Measurements from ENCODE around the gene RHOBTB1.
A peak's percentile ranks its signal among the peaks of the same experiment; 100 is the strongest.

Gene RHOBTB1

DNA sequence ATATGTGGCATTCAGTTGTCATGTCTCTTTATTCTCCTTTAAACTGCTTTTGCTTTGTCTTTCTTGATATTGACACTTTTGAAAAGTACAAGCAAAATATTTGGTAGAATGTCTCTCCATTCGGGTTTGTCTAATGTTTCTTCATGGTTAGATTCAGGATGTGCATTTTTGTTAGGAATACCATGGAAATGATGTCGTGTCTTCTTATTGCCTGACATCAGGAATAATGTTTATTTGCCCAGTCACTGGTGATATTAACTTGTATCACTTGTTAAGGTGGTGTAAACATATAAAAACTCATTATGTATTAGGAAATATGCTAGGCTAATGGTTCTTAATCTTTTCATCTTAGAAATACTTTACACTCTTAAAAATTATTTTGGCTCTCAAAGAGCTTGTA, 122.3 kb downstream of the RHOBTB1 start:
- H3K9me3 ChIP-seq (ENCODE audit: control insufficient read depth, insufficient read depth, low read depth, low read length): no peaks in the 10 kb centered on the region
- CTCF ChIA-PET: interaction anchor here (1.0 kb wide), 1 partner anchor 175 kb away, joined by 4 read pairs; no protein-coding TSS in a partner anchor
- no peak overlapping the region for H3K4me3 ChIP-seq (ENCODE audit: low read depth, low read length)
- no peaks in the 10 kb centered on the region; the same call in 1 of the 2 replicates for H3K4me1 ChIP-seq (ENCODE audit: control insufficient read depth, insufficient read depth, low read length)
- POLR2A ChIA-PET: no interaction called here
- H3K27ac ChIP-seq (ENCODE audit: extremely low read depth, low read depth, low read length): no peak overlapping the region
- TF ChIP-seq ZNF560 (tag by site-specific recombination; IDR thresholded peaks at IDR 0.05; ENCODE audit: borderline replicate concordance): no peak
- TF ChIP-seq ZNF202 (tag by site-specific recombination; IDR thresholded peaks at IDR 0.05; ENCODE audit: borderline replicate concordance): no peak
- TF ChIP-seq ZNF792 (tag by site-specific recombination; IDR thresholded peaks at IDR 0.05): no peak
- no peak for TF ChIP-seq ZNF433 (tag by site-specific recombination; IDR thresholded peaks at IDR 0.05; ENCODE audit: low read depth)
- TF ChIP-seq ZNF530 (tag by site-specific recombination; IDR thresholded peaks at IDR 0.05; ENCODE audit: low read depth): no peak
- TF ChIP-seq ZSCAN23 (tag by site-specific recombination; IDR thresholded peaks at IDR 0.05): no peak
- no peak for TF ChIP-seq ZNF16 (tag by site-specific recombination; IDR thresholded peaks at IDR 0.05; ENCODE audit: low read depth)
- TF ChIP-seq, protein P1, sequence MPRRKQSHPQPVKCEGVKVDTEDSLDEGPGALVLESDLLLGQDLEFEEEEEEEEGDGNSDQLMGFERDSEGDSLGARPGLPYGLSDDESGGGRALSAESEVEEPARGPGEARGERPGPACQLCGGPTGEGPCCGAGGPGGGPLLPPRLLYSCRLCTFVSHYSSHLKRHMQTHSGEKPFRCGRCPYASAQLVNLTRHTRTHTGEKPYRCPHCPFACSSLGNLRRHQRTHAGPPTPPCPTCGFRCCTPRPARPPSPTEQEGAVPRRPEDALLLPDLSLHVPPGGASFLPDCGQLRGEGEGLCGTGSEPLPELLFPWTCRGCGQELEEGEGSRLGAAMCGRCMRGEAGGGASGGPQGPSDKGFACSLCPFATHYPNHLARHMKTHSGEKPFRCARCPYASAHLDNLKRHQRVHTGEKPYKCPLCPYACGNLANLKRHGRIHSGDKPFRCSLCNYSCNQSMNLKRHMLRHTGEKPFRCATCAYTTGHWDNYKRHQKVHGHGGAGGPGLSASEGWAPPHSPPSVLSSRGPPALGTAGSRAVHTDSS (tag by site-specific recombination; IDR thresholded peaks at IDR 0.05): no peak
- TF ChIP-seq, protein P2, sequence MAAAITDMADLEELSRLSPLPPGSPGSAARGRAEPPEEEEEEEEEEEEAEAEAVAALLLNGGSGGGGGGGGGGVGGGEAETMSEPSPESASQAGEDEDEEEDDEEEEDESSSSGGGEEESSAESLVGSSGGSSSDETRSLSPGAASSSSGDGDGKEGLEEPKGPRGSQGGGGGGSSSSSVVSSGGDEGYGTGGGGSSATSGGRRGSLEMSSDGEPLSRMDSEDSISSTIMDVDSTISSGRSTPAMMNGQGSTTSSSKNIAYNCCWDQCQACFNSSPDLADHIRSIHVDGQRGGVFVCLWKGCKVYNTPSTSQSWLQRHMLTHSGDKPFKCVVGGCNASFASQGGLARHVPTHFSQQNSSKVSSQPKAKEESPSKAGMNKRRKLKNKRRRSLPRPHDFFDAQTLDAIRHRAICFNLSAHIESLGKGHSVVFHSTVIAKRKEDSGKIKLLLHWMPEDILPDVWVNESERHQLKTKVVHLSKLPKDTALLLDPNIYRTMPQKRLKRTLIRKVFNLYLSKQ (tag by site-specific recombination; IDR thresholded peaks at IDR 0.05; ENCODE audit: borderline replicate concordance): no peak
- TF ChIP-seq, protein P3, sequence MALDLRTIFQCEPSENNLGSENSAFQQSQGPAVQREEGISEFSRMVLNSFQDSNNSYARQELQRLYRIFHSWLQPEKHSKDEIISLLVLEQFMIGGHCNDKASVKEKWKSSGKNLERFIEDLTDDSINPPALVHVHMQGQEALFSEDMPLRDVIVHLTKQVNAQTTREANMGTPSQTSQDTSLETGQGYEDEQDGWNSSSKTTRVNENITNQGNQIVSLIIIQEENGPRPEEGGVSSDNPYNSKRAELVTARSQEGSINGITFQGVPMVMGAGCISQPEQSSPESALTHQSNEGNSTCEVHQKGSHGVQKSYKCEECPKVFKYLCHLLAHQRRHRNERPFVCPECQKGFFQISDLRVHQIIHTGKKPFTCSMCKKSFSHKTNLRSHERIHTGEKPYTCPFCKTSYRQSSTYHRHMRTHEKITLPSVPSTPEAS (tag by site-specific recombination; IDR thresholded peaks at IDR 0.05): no peak
- no peak for TF ChIP-seq TRIM28 (IDR thresholded peaks at IDR 0.05; ENCODE audit: borderline replicate concordance, low read length)
- no peak for TF ChIP-seq YY2 (tag by site-specific recombination; IDR thresholded peaks at IDR 0.05)
- TF ChIP-seq MEIS1 (CRISPR knock-in tag; IDR thresholded peaks at IDR 0.05; ENCODE audit: borderline replicate concordance): no peak
- TF ChIP-seq GLIS2 (tag by site-specific recombination; IDR thresholded peaks at IDR 0.05): no peak
- no peaks in the 10 kb centered on the region for H3K36me3 ChIP-seq (ENCODE audit: control insufficient read depth in 2 of 2, insufficient read depth in 1 of 2, low read length in 2 of 2)

DNA sequence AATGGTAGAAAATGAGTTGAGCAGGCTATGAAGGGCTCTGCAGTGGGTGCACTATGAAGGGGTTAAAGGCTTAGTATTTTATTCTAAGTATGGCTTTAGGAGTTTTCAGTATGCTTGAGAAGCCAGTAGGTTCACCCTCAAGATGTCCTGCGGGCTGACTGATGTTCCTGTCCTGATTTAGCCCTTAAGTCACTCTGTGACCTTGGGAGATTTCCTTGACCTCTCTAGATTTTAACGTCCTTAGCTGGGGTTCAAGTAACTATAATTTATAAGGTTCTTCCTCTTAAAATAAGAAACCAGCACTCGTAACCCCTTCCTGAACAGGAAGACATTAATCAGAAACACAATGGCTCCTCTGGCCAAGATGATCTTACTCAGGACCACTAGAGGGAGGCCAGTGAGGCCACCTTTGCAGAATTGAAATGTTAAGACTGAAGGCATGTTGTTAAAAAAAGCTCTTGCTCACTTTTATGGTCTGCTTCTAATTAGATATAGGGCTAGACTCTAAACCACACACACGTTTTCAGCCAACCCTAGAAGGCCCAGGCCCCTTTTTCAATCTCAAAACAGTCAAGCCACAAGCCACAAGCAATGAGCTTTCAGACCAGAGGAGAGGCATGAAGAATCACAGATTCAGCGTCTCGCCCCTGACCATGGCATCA, 123.8 kb downstream of the RHOBTB1 start:
- no peaks in the 10 kb centered on the region for H3K36me3 ChIP-seq (ENCODE audit: control insufficient read depth in 2 of 2, insufficient read depth in 1 of 2, low read length in 2 of 2)
- ChIA-PET CTCF (interaction anchor here (0.6 to 3.2 kb wide), 16 partner anchors 23 to 908 kb away, joined by 3 to 10 read pairs (median 4); no protein-coding TSS in a partner anchor), POLR2A (interaction anchor here (0.7 kb wide), 1 partner anchor 19 kb away, joined by 3 read pairs; no protein-coding TSS in a partner anchor)
- no peak overlapping the region for H3K4me3 ChIP-seq (ENCODE audit: low read depth, low read length)
- TF ChIP-seq ZBTB17 (tag by site-specific recombination; IDR thresholded peaks at IDR 0.05): peak; percentile 70
- TF ChIP-seq ZNF768 (tag by site-specific recombination; IDR thresholded peaks at IDR 0.05): no peak
- peak; percentile 12; the same call in 1 of the 2 replicates for TF ChIP-seq ZNF654 (tag by site-specific recombination; IDR thresholded peaks at IDR 0.05; ENCODE audit: low read depth)
- TF ChIP-seq, protein P4, sequence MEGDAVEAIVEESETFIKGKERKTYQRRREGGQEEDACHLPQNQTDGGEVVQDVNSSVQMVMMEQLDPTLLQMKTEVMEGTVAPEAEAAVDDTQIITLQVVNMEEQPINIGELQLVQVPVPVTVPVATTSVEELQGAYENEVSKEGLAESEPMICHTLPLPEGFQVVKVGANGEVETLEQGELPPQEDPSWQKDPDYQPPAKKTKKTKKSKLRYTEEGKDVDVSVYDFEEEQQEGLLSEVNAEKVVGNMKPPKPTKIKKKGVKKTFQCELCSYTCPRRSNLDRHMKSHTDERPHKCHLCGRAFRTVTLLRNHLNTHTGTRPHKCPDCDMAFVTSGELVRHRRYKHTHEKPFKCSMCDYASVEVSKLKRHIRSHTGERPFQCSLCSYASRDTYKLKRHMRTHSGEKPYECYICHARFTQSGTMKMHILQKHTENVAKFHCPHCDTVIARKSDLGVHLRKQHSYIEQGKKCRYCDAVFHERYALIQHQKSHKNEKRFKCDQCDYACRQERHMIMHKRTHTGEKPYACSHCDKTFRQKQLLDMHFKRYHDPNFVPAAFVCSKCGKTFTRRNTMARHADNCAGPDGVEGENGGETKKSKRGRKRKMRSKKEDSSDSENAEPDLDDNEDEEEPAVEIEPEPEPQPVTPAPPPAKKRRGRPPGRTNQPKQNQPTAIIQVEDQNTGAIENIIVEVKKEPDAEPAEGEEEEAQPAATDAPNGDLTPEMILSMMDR (tag by site-specific recombination; IDR thresholded peaks at IDR 0.05): 0 out of 2 replicates have a peak, but pooled peaks have one; percentile 19
- no peaks in the 10 kb centered on the region for H3K9me3 ChIP-seq (ENCODE audit: control insufficient read depth, insufficient read depth, low read depth, low read length)
- H3K4me1 ChIP-seq (ENCODE audit: control insufficient read depth, insufficient read depth, low read length): no peaks in the 10 kb centered on the region; the same call in 1 of the 2 replicates
- no peak overlapping the region for H3K27ac ChIP-seq (ENCODE audit: extremely low read depth, low read depth, low read length)

Data from HEK293 (cell line).